ENCODE data around the gene GCNT1. TPM values are rescaled to one million over a fixed set of nuclear protein-coding genes. Genes with fewer than 3 reads are reported as not detected.

GCNT1 gene
- total RNA-seq, 2 donors from 2014 or later: 70.6 to 76.1 TPM

DNA sequence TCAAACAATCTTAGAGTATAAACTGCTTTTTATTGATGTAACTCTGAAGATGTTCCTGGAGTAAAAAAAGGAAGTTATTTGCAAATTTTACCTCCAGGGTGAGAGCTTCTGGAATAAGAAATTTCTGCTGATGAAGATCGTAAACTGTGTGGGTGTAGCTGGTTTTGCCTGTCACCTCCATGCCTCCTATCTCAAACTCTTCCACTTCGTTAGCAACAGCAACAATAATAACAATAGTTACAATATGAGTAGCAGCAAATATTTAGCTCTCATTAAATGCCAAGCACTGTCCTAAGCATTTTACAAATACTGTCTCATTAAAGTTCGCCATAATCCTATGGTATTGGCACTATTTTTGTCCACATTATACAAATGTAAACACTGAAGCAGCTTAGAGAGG, 57.9 kb downstream of the GCNT1 start:
- H3K9me3 ChIP-seq (ENCODE audit: control insufficient read depth, low read length): peaks cover 7% of the 10 kb centered on the region
- peaks cover 5% of the 10 kb centered on the region for H3K4me1 ChIP-seq (ENCODE audit: control insufficient read depth, insufficient read depth, low read length)
- WGBS, 2 experiments (ENCODE audit: insufficient coverage in 1 of 2, insufficient read length in 1 of 2): 89 to 100% methylated on average over 2 to 3 of the region's 3 CpGs
- H3K27ac ChIP-seq (ENCODE audit: low read depth, low read length): no peak overlapping the region
- Mint-ChIP-seq H3K9me3 (peaks cover 16% of the 10 kb centered on the region), H3K27me3 (ENCODE audit: insufficient read depth) (no peaks in the 10 kb centered on the region), H3K4me3 (no peak overlapping the region), H3K27ac (no peak overlapping the region), H3K36me3 (ENCODE audit: low read depth) (peaks cover 2% of the 10 kb centered on the region), H3K4me1 (peaks cover 10% of the 10 kb centered on the region)
- TF ChIP-seq CTCF (conservative IDR thresholded peaks at IDR 0.05): no peak
- H3K27me3 ChIP-seq (ENCODE audit: control insufficient read depth, insufficient read depth, low read length, poor library complexity, severe bottlenecking): no peaks in the 10 kb centered on the region
- no peaks in the 10 kb centered on the region for H3K36me3 ChIP-seq (ENCODE audit: control insufficient read depth, insufficient read depth, low read length)
- DNase-seq: no peak
- no peak overlapping the region for H3K4me3 ChIP-seq (ENCODE audit: low read length)
- no peak overlapping the region for H3K9ac ChIP-seq (ENCODE audit: extremely low read depth, low read length, poor library complexity, severe bottlenecking)

DNA sequence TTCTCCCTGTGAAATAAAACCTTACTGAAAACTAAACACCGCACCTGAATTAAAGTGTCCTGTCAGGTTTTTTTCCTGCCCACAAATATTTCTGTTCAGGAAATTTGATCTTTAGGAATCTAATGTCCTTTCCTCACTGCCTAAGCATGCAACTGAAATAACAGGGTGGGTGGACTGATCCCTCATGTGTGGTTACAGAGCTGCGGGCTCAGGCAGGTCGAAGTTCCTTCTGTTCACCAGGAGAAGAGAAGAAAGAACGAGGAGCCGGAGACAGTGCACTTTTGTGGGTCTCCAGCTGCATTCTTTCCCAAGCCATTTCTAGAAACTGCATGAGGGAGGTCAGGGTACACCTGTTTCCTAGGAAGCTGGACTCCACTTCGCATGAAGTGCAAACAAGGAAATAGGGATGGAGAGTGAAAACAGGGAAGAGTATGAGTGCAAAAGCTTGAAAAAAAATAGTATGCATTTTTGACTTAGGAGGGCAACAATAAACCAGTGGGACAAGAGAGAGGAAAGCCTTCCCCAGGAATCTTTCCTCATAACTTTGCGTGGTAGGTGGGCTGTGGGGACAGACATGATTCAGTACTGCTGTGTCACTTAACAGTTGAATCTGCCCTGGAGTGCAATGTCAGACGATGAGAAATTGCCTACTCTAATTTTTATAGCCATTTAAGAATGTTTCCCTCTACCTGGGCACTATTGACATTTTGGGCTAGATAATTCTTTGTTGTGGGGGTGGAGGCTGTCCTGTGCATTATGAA, 60.3 kb downstream of the GCNT1 start:
- H3K9me3 Mint-ChIP-seq: peaks cover 17% of the 10 kb centered on the region
- WGBS, 2 experiments (ENCODE audit: insufficient coverage in 1 of 2, insufficient read length in 1 of 2): 86 to 89% methylated on average over 6 to 8 of the region's 8 CpGs
- Histone ChIP-seq H3K27me3 (ENCODE audit: control insufficient read depth, insufficient read depth, low read length, poor library complexity, severe bottlenecking) (no peaks in the 10 kb centered on the region), H3K4me3 (ENCODE audit: low read length) (no peak overlapping the region), H3K27ac (ENCODE audit: low read depth, low read length) (no peak overlapping the region), H3K4me1 (ENCODE audit: control insufficient read depth, insufficient read depth, low read length) (peaks cover 5% of the 10 kb centered on the region), H3K36me3 (ENCODE audit: control insufficient read depth, insufficient read depth, low read length) (no peaks in the 10 kb centered on the region), H3K9me3 (ENCODE audit: control insufficient read depth, low read length) (peaks cover under 1% of the 10 kb centered on the region), H3K9ac (ENCODE audit: extremely low read depth, low read length, poor library complexity, severe bottlenecking) (no peak overlapping the region)
- no peak overlapping the region for H3K27ac Mint-ChIP-seq
- H3K27me3 Mint-ChIP-seq (ENCODE audit: insufficient read depth): no peaks in the 10 kb centered on the region
- H3K4me1 Mint-ChIP-seq: peaks cover 10% of the 10 kb centered on the region
- TF ChIP-seq CTCF (conservative IDR thresholded peaks at IDR 0.05): no peak
- H3K4me3 Mint-ChIP-seq: no peak overlapping the region
- no peak for DNase-seq
- H3K36me3 Mint-ChIP-seq (ENCODE audit: low read depth): peaks cover under 1% of the 10 kb centered on the region

GRCh38 chr9:76521244-76521681, 62.3 kb downstream of the GCNT1 start:
- no peak overlapping the region for H3K4me3 ChIP-seq (ENCODE audit: low read length)
- H3K9me3 Mint-ChIP-seq: peaks cover 14% of the 10 kb centered on the region
- TF ChIP-seq CTCF (conservative IDR thresholded peaks at IDR 0.05): no peak
- 93 to 97% methylated on average over 6 of the region's 6 CpGs for WGBS, 2 experiments (ENCODE audit: insufficient coverage in 1 of 2, insufficient read length in 1 of 2)
- H3K9ac ChIP-seq (ENCODE audit: extremely low read depth, low read length, poor library complexity, severe bottlenecking): no peak overlapping the region
- H3K27me3 ChIP-seq (ENCODE audit: control insufficient read depth, insufficient read depth, low read length, poor library complexity, severe bottlenecking): no peaks in the 10 kb centered on the region
- H3K4me1 Mint-ChIP-seq: peaks cover 14% of the 10 kb centered on the region
- H3K36me3 Mint-ChIP-seq (ENCODE audit: low read depth): no peaks in the 10 kb centered on the region
- no peak for DNase-seq
- peaks cover 8% of the 10 kb centered on the region for H3K4me1 ChIP-seq (ENCODE audit: control insufficient read depth, insufficient read depth, low read length)
- no peaks in the 10 kb centered on the region for H3K36me3 ChIP-seq (ENCODE audit: control insufficient read depth, insufficient read depth, low read length)
- H3K27ac ChIP-seq (ENCODE audit: low read depth, low read length): no peak overlapping the region
- no peak overlapping the region for H3K4me3 Mint-ChIP-seq
- no peaks in the 10 kb centered on the region for H3K9me3 ChIP-seq (ENCODE audit: control insufficient read depth, low read length)
- H3K27ac Mint-ChIP-seq: no peak overlapping the region
- H3K27me3 Mint-ChIP-seq (ENCODE audit: insufficient read depth): no peaks in the 10 kb centered on the region
